BE2C (cell line): ENCODE data around the gene ZDHHC8.

ENCODE experiments used
- DNase-seq: peaks from one replicate; pipeline ENCODE4 v3.0.0-alpha.2; 2020
- H3K27me3 ChIP-seq: fragments of 250-450 bp; sonication (Bioruptor Pico); 2 replicates; pipeline ENCODE4 v1.5.1; 2020; ENCODE audit warnings: mild to moderate bottlenecking
- H3K36me3 ChIP-seq: fragments of 250-450 bp; sonication (Bioruptor Pico); 2 replicates; pipeline ENCODE4 v1.5.1; 2020; ENCODE audit warnings: mild to moderate bottlenecking
- H3K4me1 ChIP-seq: fragments of 250-450 bp; sonication (Bioruptor Pico); 2 replicates; pipeline ENCODE4 v1.5.1; 2020
- H3K4me3 ChIP-seq: 2 replicates; pipeline ENCODE4 v1.5.1; 2011; ENCODE audit warnings: low read depth, low read length
- H3K9me3 ChIP-seq: fragments of 250-450 bp; sonication (Bioruptor Pico); 2 replicates; pipeline ENCODE4 v1.5.1; 2020
- TF ChIP-seq, protein P1 (sequence below): IDR thresholded peaks from 2 replicates; pipeline ENCODE4 v1.5.1; 2012; ENCODE audit warnings: mild to moderate bottlenecking, low read depth, low read length

The ZDHHC8 gene

DNA sequence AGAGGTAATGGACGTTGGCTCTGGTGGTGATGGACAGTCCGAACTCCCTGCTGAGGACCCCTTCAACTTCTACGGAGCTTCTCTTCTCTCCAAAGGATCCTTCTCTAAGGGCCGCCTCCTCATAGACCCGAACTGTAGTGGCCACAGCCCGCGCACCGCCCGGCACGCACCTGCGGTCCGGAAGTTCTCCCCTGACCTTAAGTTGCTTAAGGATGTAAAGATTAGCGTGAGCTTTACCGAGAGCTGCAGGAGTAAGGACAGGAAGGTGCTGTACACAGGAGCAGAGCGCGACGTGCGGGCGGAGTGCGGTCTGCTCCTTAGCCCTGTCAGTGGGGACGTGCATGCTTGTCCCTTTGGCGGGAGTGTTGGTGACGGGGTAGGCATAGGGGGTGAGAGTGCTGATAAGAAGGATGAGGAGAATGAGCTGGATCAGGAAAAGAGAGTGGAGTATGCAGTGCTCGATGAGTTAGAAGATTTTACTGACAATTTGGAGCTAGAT is 45.5 kb upstream of the ZDHHC8 start:
- TF ChIP-seq, protein P1, sequence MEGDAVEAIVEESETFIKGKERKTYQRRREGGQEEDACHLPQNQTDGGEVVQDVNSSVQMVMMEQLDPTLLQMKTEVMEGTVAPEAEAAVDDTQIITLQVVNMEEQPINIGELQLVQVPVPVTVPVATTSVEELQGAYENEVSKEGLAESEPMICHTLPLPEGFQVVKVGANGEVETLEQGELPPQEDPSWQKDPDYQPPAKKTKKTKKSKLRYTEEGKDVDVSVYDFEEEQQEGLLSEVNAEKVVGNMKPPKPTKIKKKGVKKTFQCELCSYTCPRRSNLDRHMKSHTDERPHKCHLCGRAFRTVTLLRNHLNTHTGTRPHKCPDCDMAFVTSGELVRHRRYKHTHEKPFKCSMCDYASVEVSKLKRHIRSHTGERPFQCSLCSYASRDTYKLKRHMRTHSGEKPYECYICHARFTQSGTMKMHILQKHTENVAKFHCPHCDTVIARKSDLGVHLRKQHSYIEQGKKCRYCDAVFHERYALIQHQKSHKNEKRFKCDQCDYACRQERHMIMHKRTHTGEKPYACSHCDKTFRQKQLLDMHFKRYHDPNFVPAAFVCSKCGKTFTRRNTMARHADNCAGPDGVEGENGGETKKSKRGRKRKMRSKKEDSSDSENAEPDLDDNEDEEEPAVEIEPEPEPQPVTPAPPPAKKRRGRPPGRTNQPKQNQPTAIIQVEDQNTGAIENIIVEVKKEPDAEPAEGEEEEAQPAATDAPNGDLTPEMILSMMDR, result no peak
- DNase-seq, result no peak
- H3K27me3 ChIP-seq, result no peaks in the 10 kb centered on the region
- H3K36me3 ChIP-seq, result peaks cover 68% of the 10 kb centered on the region
- peaks cover 8% of the 10 kb centered on the region for H3K4me1 ChIP-seq
- no peak overlapping the region for H3K4me3 ChIP-seq
- H3K9me3 ChIP-seq, result no peaks in the 10 kb centered on the region

- TF ChIP-seq, protein P1, result no peak
- H3K4me1 ChIP-seq, result peaks cover 8% of the 10 kb centered on the region
Observed at GRCh38 chr22:20086763-20087162, 44.8 kb upstream of the ZDHHC8 start.

DNA sequence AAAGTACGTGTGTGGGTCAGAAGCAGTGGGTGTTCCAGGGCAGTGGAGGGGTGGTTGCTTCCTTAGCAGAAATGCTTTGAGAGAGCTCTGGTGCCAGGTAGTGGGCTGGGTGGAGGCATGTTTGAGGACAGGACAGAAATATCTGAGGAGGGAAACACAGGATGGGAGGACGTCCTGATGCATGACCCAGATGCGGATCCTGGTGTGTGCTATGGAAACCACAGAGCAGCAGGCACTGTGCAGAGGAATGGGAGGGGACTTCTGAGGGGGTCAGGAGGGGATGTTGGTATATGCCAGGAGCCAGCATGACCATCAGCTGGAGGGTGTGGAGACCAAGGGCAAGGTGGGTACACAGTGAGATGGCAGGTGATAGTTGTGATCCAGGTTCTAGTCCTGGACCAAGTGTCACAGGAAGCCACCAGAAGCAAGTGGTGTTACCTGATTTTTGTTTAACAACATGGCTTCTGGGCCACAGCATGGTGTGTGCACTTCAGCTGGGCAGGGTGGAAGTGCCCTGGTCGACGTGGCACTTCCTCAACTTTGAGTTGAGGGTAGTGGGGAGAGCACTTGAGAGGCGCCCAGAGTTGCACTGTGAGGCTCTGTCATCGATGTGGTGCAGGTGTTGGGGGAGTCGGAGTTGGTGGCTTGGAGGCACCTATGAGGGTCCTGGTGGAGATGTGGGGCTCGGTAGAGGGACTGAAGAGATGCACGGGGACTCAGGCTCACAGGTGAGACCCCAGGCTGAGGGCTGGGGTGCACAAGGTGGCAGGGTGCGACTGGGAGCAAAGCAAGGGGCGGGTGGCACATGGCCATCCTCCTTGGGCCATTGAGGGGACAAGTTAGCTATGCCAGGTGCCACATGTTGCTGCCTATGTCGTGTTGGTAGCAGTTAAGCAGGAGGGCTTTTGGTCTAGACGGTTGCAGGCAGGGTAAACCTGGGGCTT is 44.0 kb upstream of the ZDHHC8 start:
- Histone ChIP-seq H3K27me3 (no peaks in the 10 kb centered on the region), H3K4me1 (peaks cover 8% of the 10 kb centered on the region), H3K9me3 (no peaks in the 10 kb centered on the region), H3K36me3 (peaks cover 81% of the 10 kb centered on the region), H3K4me3 (no peak overlapping the region)
- no peak for DNase-seq
- TF ChIP-seq, protein P1, result no peak

More at GRCh38 chr22:20086763-20087162, 44.8 kb upstream of the ZDHHC8 start:
- Histone ChIP-seq H3K4me3 (no peak overlapping the region), H3K27me3 (no peaks in the 10 kb centered on the region), H3K9me3 (no peaks in the 10 kb centered on the region), H3K36me3 (peaks cover 74% of the 10 kb centered on the region)
- DNase-seq, result no peak

GRCh38 chr22:20088263-20088648 is 43.3 kb upstream of the ZDHHC8 start:
- TF ChIP-seq, protein P1, result no peak
- Histone ChIP-seq H3K4me1 (peaks cover 8% of the 10 kb centered on the region), H3K4me3 (no peak overlapping the region), H3K9me3 (no peaks in the 10 kb centered on the region), H3K27me3 (no peaks in the 10 kb centered on the region), H3K36me3 (peaks cover 81% of the 10 kb centered on the region)
- DNase-seq, result no peak

- Histone ChIP-seq H3K36me3 (peaks cover 90% of the 10 kb centered on the region), H3K27me3 (no peaks in the 10 kb centered on the region), H3K4me3 (no peak overlapping the region), H3K9me3 (no peaks in the 10 kb centered on the region), H3K4me1 (peaks cover 7% of the 10 kb centered on the region)
- TF ChIP-seq, protein P1, result no peak
- DNase-seq, result no peak
Observed at GRCh38 chr22:20089226-20089976, 42.2 kb upstream of the ZDHHC8 start.
